ENCODE results near the gene DSTN.

- TF ChIP-seq FOXK2 (IDR thresholded peaks at IDR 0.05) (no peak), BHLHE40 (IDR thresholded peaks at IDR 0.05; ENCODE audit: borderline replicate concordance) (no peak), TARDBP (IDR thresholded peaks at IDR 0.05) (no peak)
Observed at GRCh38 chr20:17627101-17627955, 57.5 kb downstream of the DSTN start.
